H1 (cell line): ENCODE data around the gene GLOD4. TPM values are rescaled to one million over a fixed set of nuclear protein-coding genes. Genes with fewer than 3 reads are reported as not detected.

ENCODE experiments used
- CTCF ChIA-PET: fragments of 300-600 bp; sonication (Branson Sonifier 250); formaldehyde crosslinking; loops from one replicate; lab custom pipeline; 2021; ENCODE audit not compliant: partially characterized antibody; lab: Charles Lee
- POLR2A ChIA-PET: fragments of 300-600 bp; sonication (Branson Sonifier 250); formaldehyde crosslinking; loops from one replicate; lab custom pipeline; 2021; ENCODE audit warnings: inconsistent platforms; ENCODE audit not compliant: partially characterized antibody; lab: Charles Lee
- DNase-seq, 2 experiments: peaks; one replicate each; pipeline versions ENCODE4 v3.0.0 to v3.0.0-alpha.2; 2010 to 2022; ENCODE audit warnings: low spot score in 2 of 2, low read depth in 1 of 2, mixed read lengths in 1 of 2
- FAIRE-seq: peaks from 2 replicates; lab custom pipeline; 2011; peaks lifted over from hg19 to GRCh38; lab: Jason Lieb, UNC
- H2AFZ ChIP-seq: 2 replicates; pipeline ENCODE4 v1.8.1; 2012; ENCODE audit warnings: low read length, inconsistent platforms
- H2AK5ac ChIP-seq: 2 replicates; pipeline ENCODE4 v1.6.1; 2013; ENCODE audit warnings: low read depth, low read length
- H2BK120ac ChIP-seq: replicated peaks from 2 replicates; pipeline ENCODE3; 2013; ENCODE audit warnings: low read depth, low read length, inconsistent platforms
- H2BK12ac ChIP-seq: 2 replicates; pipeline ENCODE4 v1.6.1; 2013; ENCODE audit warnings: low read depth, low read length
- H2BK15ac ChIP-seq: 2 replicates; pipeline ENCODE4 v1.6.1; 2013; ENCODE audit warnings: low read length
- H2BK20ac ChIP-seq: 2 replicates; pipeline ENCODE4 v1.6.1; 2013; ENCODE audit warnings: low read length
- H2BK5ac ChIP-seq: 2 replicates; pipeline ENCODE4 v1.6.1; 2013; ENCODE audit warnings: low read depth, low read length
- H3K14ac ChIP-seq: 2 replicates; pipeline ENCODE4 v1.6.1; 2013; ENCODE audit warnings: inconsistent platforms; ENCODE audit not compliant: insufficient read length
- H3K18ac ChIP-seq: 2 replicates; pipeline ENCODE4 v1.6.1; 2013; ENCODE audit warnings: low read length; ENCODE audit errors: extremely low read depth
- H3K23ac ChIP-seq: 2 replicates; pipeline ENCODE4 v1.6.1; 2013; ENCODE audit warnings: inconsistent platforms; ENCODE audit not compliant: insufficient read length
- H3K23me2 ChIP-seq: 2 replicates; pipeline ENCODE4 v1.6.1; 2013; ENCODE audit warnings: low read depth, low read length
- H3K27ac ChIP-seq: 2 replicates; pipeline ENCODE4 v1.6.1; 2011; ENCODE audit warnings: low read depth, low read length, inconsistent platforms
- H3K27me3 ChIP-seq, 4 experiments: replicated peaks in 1 of 4; 1 replicate in 1 of 4; 2 replicates in 3 of 4; pipeline versions ENCODE4 v1.6.1 to v1.8.1; 2011 to 2013; ENCODE audit warnings: low read length in 3 of 4, mild to moderate bottlenecking in 3 of 4, inconsistent platforms in 2 of 4, mixed read lengths in 2 of 4, moderate library complexity in 1 of 4; ENCODE audit not compliant: control insufficient read depth in 3 of 4, insufficient read depth in 3 of 4; ENCODE audit errors: extremely low read depth in 1 of 4
- H3K36me3 ChIP-seq, 4 experiments: 2 replicates each; pipeline versions ENCODE4 v1.6.1 to v1.8.1; 2011 to 2013; ENCODE audit warnings: mild to moderate bottlenecking in 4 of 4, low read length in 3 of 4, moderate library complexity in 2 of 4, control low read depth in 1 of 4, inconsistent platforms in 1 of 4; ENCODE audit not compliant: insufficient read depth in 4 of 4, control insufficient read depth in 2 of 4
- H3K4ac ChIP-seq: replicated peaks from 2 replicates; pipeline ENCODE3; 2013; ENCODE audit warnings: low read length, low read depth, mixed read lengths, inconsistent platforms; ENCODE audit not compliant: insufficient read length
- H3K4me1 ChIP-seq, 4 experiments: replicated peaks in 1 of 4; 1 replicate in 1 of 4; 2 replicates in 3 of 4; pipeline versions ENCODE4 v1.6.1 to v1.8.1; 2011 to 2013; ENCODE audit warnings: low read length in 3 of 4, inconsistent platforms in 2 of 4, mixed read lengths in 1 of 4; ENCODE audit not compliant: insufficient read depth in 4 of 4, control insufficient read depth in 3 of 4
- H3K4me2 ChIP-seq, 2 experiments: 2 replicates each; pipeline versions ENCODE4 v1.6.1 to v1.8.1; 2011 to 2013; ENCODE audit warnings: low read depth in 2 of 2, low read length in 2 of 2, control low read depth in 1 of 2, inconsistent platforms in 1 of 2, mild to moderate bottlenecking in 1 of 2; ENCODE audit not compliant: insufficient read depth in 1 of 2
- H3K4me3 ChIP-seq, 4 experiments: fragments of 200-600, 300-600 bp in 1 of 4; sonication (generic), shearing (Covaris generic), sonication (Bioruptor Twin) in 1 of 4; 2 replicates each; pipeline versions ENCODE4 v1.5.1 to v1.8.1; 2011 to 2016; ENCODE audit warnings: low read length in 4 of 4, low read depth in 3 of 4, control low read depth in 2 of 4, inconsistent platforms in 2 of 4, mild to moderate bottlenecking in 2 of 4, mixed read lengths in 1 of 4, moderate library complexity in 1 of 4; ENCODE audit not compliant: insufficient read depth in 2 of 4; ENCODE audit errors: extremely low read depth in 1 of 4
- H3K56ac ChIP-seq: replicated peaks from 2 replicates; pipeline ENCODE3; 2013; ENCODE audit warnings: low read depth, mild to moderate bottlenecking, mixed read lengths, low read length, inconsistent platforms; ENCODE audit not compliant: insufficient read length
- H3K79me1 ChIP-seq: 2 replicates; pipeline ENCODE4 v1.6.1; 2013; ENCODE audit warnings: low read depth, low read length, control low read depth
- H3K79me2 ChIP-seq, 2 experiments: 2 replicates each; pipeline versions ENCODE4 v1.6.1 to v1.8.1; 2012 to 2013; ENCODE audit warnings: low read length in 2 of 2, mild to moderate bottlenecking in 2 of 2, inconsistent platforms in 1 of 2; ENCODE audit not compliant: insufficient read depth in 2 of 2, control insufficient read depth in 1 of 2
- H3K9ac ChIP-seq, 4 experiments: replicated peaks in 1 of 4; 1 replicate in 1 of 4; 2 replicates in 3 of 4; pipeline versions ENCODE4 v1.6.1 to v1.8.1; 2011 to 2013; ENCODE audit warnings: low read depth in 3 of 4, low read length in 3 of 4, control low read depth in 2 of 4, mild to moderate bottlenecking in 2 of 4, moderate library complexity in 2 of 4, inconsistent platforms in 1 of 4; ENCODE audit errors: extremely low read depth in 1 of 4
- H3K9me3 ChIP-seq, 2 experiments: 2 replicates each; pipeline versions ENCODE4 v1.6.1 to v1.8.1; 2012 to 2013; ENCODE audit warnings: mild to moderate bottlenecking in 2 of 2, moderate library complexity in 2 of 2, control low read depth in 1 of 2, inconsistent platforms in 1 of 2, low read depth in 1 of 2, low read length in 1 of 2, mixed read lengths in 1 of 2; ENCODE audit not compliant: insufficient read depth in 2 of 2
- H4K20me1 ChIP-seq, 2 experiments: replicated peaks in 1 of 2; 2 replicates each; pipeline versions ENCODE3 to v1.8.1; 2011 to 2013; ENCODE audit warnings: inconsistent platforms in 2 of 2, low read length in 2 of 2, mild to moderate bottlenecking in 1 of 2; ENCODE audit not compliant: insufficient read depth in 2 of 2, control insufficient read depth in 1 of 2
- H4K5ac ChIP-seq: 2 replicates; pipeline ENCODE4 v1.6.1; 2013; ENCODE audit warnings: low read length, low read depth, mixed read lengths, inconsistent platforms; ENCODE audit not compliant: insufficient read length
- H4K8ac ChIP-seq: 2 replicates; pipeline ENCODE4 v1.8.0; 2013; ENCODE audit warnings: mild to moderate bottlenecking, moderate library complexity, low read length, inconsistent platforms; ENCODE audit not compliant: insufficient read depth; ENCODE audit errors: extremely low read depth
- H4K91ac ChIP-seq: replicated peaks from 2 replicates; pipeline ENCODE3; 2013; ENCODE audit warnings: low read length, mixed read lengths, inconsistent platforms; ENCODE audit not compliant: insufficient read length
- BCL11A ChIP-seq, 2 experiments: IDR thresholded peaks; one replicate each; pipeline ENCODE4 v1.6.1; 2011; ENCODE audit warnings: low read depth in 2 of 2, low read length in 2 of 2, mild to moderate bottlenecking in 2 of 2
- CTBP2 ChIP-seq: IDR thresholded peaks from 2 replicates; pipeline ENCODE4 v1.7.0; 2011; ENCODE audit warnings: borderline replicate concordance, mild to moderate bottlenecking, moderate library complexity, mixed read lengths, low read length; ENCODE audit not compliant: insufficient read depth, insufficient read length
- E2F6 ChIP-seq: IDR thresholded peaks from 2 replicates; pipeline ENCODE4 v1.6.1; 2012; ENCODE audit warnings: inconsistent platforms
- EP300 ChIP-seq, 2 experiments: IDR thresholded peaks; 1 replicate in 1 of 2; 2 replicates in 1 of 2; pipeline ENCODE4 v1.6.1; 2011 to 2012; ENCODE audit warnings: low read depth in 2 of 2, low read length in 2 of 2, mild to moderate bottlenecking in 2 of 2, borderline replicate concordance in 1 of 2, inconsistent platforms in 1 of 2, moderate library complexity in 1 of 2
- JUND ChIP-seq: IDR thresholded peaks from 2 replicates; pipeline ENCODE4 v1.6.1; 2011; ENCODE audit warnings: mild to moderate bottlenecking, improper control_type of control experiment, low read length
- POLR2AphosphoS5 ChIP-seq: IDR thresholded peaks from 2 replicates; pipeline ENCODE4 v1.6.1; 2011; ENCODE audit warnings: low read depth, low read length
- RXRA ChIP-seq: IDR thresholded peaks from 2 replicates; pipeline ENCODE4 v1.6.1; 2011; ENCODE audit warnings: low read depth, mild to moderate bottlenecking, low read length, moderate library complexity; ENCODE audit not compliant: insufficient read depth
- SIN3A ChIP-seq, 2 experiments: IDR thresholded peaks in 1 of 2; conservative IDR thresholded peaks in 1 of 2; 2 replicates each; pipeline ENCODE4 v1.6.1; 2011 to 2012; ENCODE audit warnings: low read length in 2 of 2, improper control_type of control experiment in 1 of 2, low read depth in 1 of 2, mild to moderate bottlenecking in 1 of 2
- SIX5 ChIP-seq: IDR thresholded peaks from 2 replicates; pipeline ENCODE4 v1.6.1; 2011; ENCODE audit warnings: mild to moderate bottlenecking, low read depth, low read length
- SP2 ChIP-seq: IDR thresholded peaks from 2 replicates; pipeline ENCODE4 v1.6.1; 2012; ENCODE audit warnings: mild to moderate bottlenecking, low read length, inconsistent platforms
- TAF1 ChIP-seq: IDR thresholded peaks from 2 replicates; pipeline ENCODE4 v1.6.1; 2011; ENCODE audit warnings: mild to moderate bottlenecking, low read depth, low read length
- WGBS, 2 experiments: shearing (Covaris generic) in 1 of 2; methylation state at CpG; one replicate each; pipeline versions ENCODE4 v1.1.6 to v1.1.7; 2013 to 2015; ENCODE audit warnings: low lambda C conversion rate in 2 of 2, mixed read lengths in 2 of 2, inconsistent platforms in 1 of 2, low coverage in 1 of 2, missing lambda C conversion rate in 1 of 2; ENCODE audit not compliant: insufficient replicate concordance in 2 of 2, insufficient coverage in 1 of 2, insufficient read length in 1 of 2; ENCODE audit errors: extremely low coverage in 1 of 2, missing lambda C conversion rate in 1 of 2; 5-methylcytosine and 5-hydroxymethylcytosine counted together
- polyA plus RNA-seq, 7 experiments: library from polyadenylated mRNA; depleted of rRNA in 3 of 7; stranded (reverse) in 5 of 7; unstranded in 2 of 7; fragments of >200 nt in 5 of 7; fragments of 200-250 nt in 2 of 7; gene quantifications; 1 replicate in 5 of 7; 2 replicates in 1 of 7; 4 replicates in 1 of 7; pipeline versions ENCODE4 v1.2.1 to v1.2.3, GENCODE V29; 2011 to 2013; ENCODE audit warnings: missing spikeins in 2 of 7, mixed read lengths in 2 of 7
- total RNA-seq: library from RNA; stranded (reverse); fragmentation: NEBNext Ultra II Directional; extraction: Animal tissue kit (Norgen Biotek cat#: 25700); gene quantifications from 2 replicates; pipeline ENCODE4 v1.2.1, GENCODE V29; 2021

Gene GLOD4
- total and polyA plus RNA-seq, 2 of the 8 experiments (the other 6 are each of a cell fraction or from before 2014, with no cell fraction given): 36.8 to 81.3 TPM

DNA sequence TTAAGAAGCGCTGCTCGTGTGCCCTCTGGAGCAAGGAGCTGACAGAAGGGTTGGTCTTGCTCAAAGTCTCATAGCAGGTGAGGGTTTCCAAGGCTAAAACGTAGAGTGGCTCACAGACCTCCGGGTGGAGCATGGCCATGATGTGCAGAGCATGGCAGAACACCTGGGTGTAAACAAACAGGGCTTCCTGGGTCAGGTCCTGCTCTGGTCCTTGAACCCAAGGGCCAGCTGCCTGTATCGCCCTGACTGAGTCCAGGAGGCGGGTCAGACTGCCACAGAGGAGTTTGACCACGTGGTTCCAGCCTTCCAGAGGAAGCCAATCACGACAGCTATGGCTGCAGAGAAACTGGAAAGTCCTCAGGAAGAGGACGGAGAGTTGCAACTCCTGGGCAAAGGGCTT is 37.1 kb downstream of the GLOD4 start:
- Histone ChIP-seq H3K27ac (no peak overlapping the region), H4K5ac (no peak overlapping the region), H3K4me3 (no peak overlapping the region), H2BK20ac (no peak overlapping the region), H2BK15ac (no peak overlapping the region), H2BK5ac (no peak overlapping the region), H3K27me3 (no peaks in the 10 kb centered on the region), H3K79me2 (peaks cover 3 to 29% of the 10 kb centered on the region in 2 experiments; a peak in 3 of 4 replicates), H3K9me3 (peaks cover 4 to 7% of the 10 kb centered on the region in 2 experiments; a peak in 2 of 4 replicates), H3K4ac (no peak overlapping the region), H4K20me1 (peaks cover 3 to 40% of the 10 kb centered on the region in 2 experiments), H2AFZ (no peak overlapping the region), H2AK5ac (no peak overlapping the region), H3K4me2 (no peak overlapping the region), H3K23ac (no peak overlapping the region), H3K9ac (no peak overlapping the region), H3K36me3 (peaks cover 41 to 89% (median 59%) of the 10 kb centered on the region in 4 experiments), H3K14ac (no peak overlapping the region), H4K91ac (no peak overlapping the region), H4K8ac (no peak overlapping the region), H3K23me2 (no peaks in the 10 kb centered on the region; the same call in 1 of the 2 replicates), H2BK120ac (no peak overlapping the region), H3K56ac (no peak overlapping the region), H2BK12ac (no peak overlapping the region), H3K79me1 (peaks cover 15% of the 10 kb centered on the region), H3K18ac (no peak overlapping the region), H3K4me1 (no peaks in the 10 kb centered on the region)
- FAIRE-seq (no peak), DNase-seq (no peak)
- TF ChIP-seq CTBP2: no peak
- TF ChIP-seq SIN3A (conservative IDR thresholded peaks at IDR 0.05 in 1 of 2, IDR thresholded peaks at IDR 0.05 in 1 of 2; ENCODE audit: low read depth in 1 of 2, low read length in 2 of 2): no peak
- TF ChIP-seq JUND: no peak
- TF ChIP-seq SIX5: no peak
- no peak for TF ChIP-seq POLR2AphosphoS5
- TF ChIP-seq BCL11A (IDR thresholded peaks at IDR 0.05; ENCODE audit: low read depth in 2 of 2, low read length in 2 of 2): no peak
- TF ChIP-seq E2F6: no peak
- no peak for TF ChIP-seq RXRA
- no peak for TF ChIP-seq EP300 (IDR thresholded peaks at IDR 0.05; ENCODE audit: borderline replicate concordance in 1 of 2, low read depth in 2 of 2, low read length in 2 of 2)
- no peak for TF ChIP-seq TAF1
- TF ChIP-seq SP2: no peak
- WGBS, 2 experiments: 83% methylated on average over 9 of the region's 9 CpGs; no CpG with 5 or more reads in 1 of the 2 experiments
- ChIA-PET CTCF (interaction anchor here (0.7 to 1.3 kb wide), 3 partner anchors 10 to 303 kb away, joined by 3 read pairs; no protein-coding TSS in a partner anchor), POLR2A (interaction anchor here (0.6 to 3.9 kb wide), 4 partner anchors 8 to 543 kb away, joined by 3 to 15 read pairs (median 3); partner anchors contain the start of gene NXN)
